GM18951 (cell line): ENCODE measurements around the gene USP16.

Source experiments
- POLR2A ChIP-seq: IDR thresholded peaks from 4 replicates; pipeline ENCODE4 v1.6.1; 2011; ENCODE audit warnings: mild to moderate bottlenecking; ENCODE audit not compliant: insufficient read length, insufficient read depth; ENCODE audit errors: extremely low read depth
- in situ Hi-C: fragments of 300-500 bp; cut with MboI; formaldehyde crosslinking; loops from one replicate; pipeline ENCODE4 v1.12.0; 2022; ENCODE audit warnings: low sequenced_read_pairs, mixed read lengths, inconsistent platforms; ENCODE audit not compliant: unreplicated experiment

The USP16 gene

DNA sequence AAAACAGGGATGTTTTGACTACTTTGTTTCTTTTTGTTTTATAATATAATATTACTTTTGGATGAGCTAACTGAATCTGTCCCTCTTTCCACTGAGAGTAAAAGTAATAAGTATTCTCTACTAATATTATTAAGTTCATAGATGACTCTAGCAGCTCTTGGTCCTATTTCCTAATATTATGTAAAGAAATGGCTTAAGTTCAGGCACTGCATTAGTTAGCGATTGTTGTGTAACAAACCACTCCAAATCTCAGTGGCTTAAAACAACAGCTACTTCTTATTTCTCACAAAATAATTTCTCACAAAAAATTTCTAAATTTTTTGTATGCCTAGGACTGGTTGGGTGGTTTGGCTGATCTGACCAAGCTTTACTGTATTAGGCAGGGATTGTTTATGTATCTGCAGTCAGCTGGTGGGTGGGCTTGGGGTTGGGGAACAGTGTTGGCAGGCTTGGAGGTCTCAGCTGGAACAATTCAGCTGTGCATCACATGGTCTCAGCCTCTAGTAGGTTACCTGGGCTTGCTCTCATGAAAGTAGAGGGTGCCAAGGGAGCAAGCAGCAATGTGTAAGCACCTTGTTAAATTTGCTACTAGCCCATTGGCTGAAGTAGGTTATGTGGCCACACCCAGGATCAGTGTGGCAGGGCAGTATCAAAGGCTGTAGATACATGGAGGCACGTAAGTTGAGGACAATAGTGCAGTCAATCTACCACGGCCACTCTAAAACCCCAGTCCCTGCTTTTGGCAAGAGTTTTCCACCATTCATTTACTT lies 57.8 kb downstream of the USP16 start:
- in situ Hi-C loops: loop anchor here (10.0 kb wide), 1 partner anchor 763 kb away; no protein-coding TSS in a partner anchor
- no peak for TF ChIP-seq POLR2A

DNA sequence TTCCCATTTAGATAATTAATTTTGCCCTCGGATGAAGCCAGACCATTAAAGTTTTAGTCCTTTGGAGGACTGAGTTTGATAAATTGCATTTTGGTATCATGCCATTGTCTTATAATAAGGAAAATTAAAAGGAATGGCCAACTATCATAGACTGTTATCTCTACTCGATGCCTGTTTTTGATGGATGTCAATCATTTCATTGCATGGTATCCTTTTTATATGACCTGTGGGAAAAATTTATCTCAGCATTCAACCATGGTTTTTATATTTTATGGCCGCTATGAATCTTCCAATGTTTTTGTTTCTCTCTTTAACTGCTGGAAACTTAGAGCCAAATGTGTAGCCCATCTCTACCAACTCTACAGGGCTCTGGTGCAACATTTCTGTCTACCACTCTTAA lies 58.8 kb downstream of the USP16 start:
- TF ChIP-seq POLR2A: no peak
- in situ Hi-C loops: loop anchor here (10.0 kb wide), 1 partner anchor 761 kb away; no protein-coding TSS in a partner anchor

- TF ChIP-seq POLR2A: no peak
- in situ Hi-C loops: loop anchor here (10.0 kb wide), 1 partner anchor 760 kb away; no protein-coding TSS in a partner anchor
Observed at GRCh38 chr21:29084372-29084771, 59.9 kb downstream of the USP16 start.

DNA sequence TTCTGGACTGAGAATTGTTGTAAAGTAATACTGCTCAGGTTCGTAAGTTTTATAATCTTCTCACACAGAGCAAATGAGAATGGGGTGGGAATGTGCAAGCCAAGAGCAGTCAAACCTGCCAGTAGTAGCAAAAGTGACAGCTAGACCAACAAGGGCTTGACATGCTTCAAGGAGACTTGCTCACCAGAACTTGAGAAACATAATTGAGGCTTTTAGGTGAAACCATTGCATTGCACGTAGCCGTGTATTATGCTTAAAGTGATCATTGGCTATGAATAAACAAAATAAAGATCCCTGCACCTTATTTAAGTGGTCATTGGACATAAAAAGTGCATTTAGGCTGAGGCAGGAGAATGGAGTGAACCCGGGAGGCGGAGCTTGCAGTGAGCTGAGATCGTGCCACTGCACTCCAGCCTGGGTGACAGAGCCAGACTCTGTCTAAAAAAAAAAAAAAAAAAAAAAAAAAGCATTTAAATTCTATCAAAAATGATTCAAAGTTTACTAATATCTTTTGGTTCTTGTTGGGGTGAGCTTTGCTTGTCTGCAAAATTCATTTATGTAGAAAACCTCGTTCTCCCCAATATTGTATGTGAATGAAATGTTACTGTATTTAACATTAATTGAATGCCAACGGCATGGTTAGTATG lies 60.8 kb downstream of the USP16 start:
- TF ChIP-seq POLR2A: no peak
- in situ Hi-C loops: loop anchor here (5.0 to 10.0 kb wide), 2 partner anchors 287 to 760 kb away; no protein-coding TSS in a partner anchor

DNA sequence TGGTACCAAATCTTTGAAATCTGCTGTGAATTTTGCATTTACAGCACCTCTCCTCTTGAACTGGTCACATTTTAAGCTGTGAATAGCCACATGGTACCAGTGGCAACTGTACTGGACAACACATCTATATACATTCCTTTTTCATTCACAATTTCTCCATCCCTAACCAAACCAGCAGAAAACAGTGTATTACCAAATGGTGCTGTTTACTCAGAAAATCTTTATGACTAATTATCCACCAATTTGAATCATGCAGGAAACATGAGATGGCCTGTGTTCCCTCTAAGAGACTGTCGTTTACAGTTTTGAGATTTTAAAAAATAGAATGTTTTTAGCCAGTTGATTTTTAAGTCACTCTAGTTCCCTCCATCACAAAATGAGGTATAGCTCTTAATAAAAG lies 66.6 kb downstream of the USP16 start:
- in situ Hi-C loops: no loop called here
- TF ChIP-seq POLR2A: no peak

DNA sequence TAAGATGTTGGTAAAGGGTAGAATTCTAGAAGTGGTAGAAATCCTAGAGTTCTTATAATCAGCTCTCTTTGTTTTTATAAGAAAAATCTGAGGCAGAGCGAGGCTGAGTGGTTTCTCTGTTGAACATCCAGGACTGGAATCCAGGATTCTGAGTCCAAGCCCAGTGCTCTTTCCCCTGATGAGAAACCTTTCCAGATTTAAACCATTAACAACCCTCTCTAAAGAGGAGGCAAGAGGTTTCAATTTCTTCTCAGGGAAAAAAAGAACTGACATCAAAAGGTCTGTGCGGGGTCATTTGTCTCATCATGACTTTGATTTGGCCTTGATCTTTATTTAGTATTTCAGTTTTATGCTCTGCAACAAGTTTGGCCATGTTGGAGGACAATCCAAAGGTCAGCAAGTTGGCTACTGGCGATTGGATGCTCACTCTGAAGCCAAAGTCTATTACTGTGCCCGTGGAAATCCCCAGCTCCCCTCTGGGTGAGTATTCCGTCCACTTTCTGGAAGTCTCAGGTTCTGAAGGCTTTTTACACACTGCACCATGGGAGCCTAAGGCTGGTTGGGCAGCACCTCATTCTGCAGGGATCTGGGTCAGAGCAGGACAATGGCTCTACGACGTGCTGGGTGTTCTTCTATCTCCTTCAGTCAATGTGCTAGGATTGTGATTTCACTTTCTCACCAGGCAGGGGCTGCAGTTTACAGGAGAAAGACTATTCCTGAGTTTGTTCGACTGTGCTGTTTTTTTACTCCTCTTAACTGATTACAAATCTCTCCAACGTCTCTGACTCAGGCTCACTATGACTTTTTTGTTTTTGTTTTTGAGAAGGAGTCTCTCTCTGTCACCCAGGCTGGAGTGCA lies 67.9 kb downstream of the USP16 start:
- in situ Hi-C loops: no loop called here

GRCh38 chr21:29096218-29097015 lies 71.9 kb downstream of the USP16 start:
- in situ Hi-C loops: no loop called here
- no peak for TF ChIP-seq POLR2A

More for the DNA sequence above, 67.9 kb downstream of the USP16 start:
- no peak for TF ChIP-seq POLR2A

GRCh38 chr21:29098156-29098555 lies 73.7 kb downstream of the USP16 start:
- in situ Hi-C loops: no loop called here
- no peak for TF ChIP-seq POLR2A

DNA sequence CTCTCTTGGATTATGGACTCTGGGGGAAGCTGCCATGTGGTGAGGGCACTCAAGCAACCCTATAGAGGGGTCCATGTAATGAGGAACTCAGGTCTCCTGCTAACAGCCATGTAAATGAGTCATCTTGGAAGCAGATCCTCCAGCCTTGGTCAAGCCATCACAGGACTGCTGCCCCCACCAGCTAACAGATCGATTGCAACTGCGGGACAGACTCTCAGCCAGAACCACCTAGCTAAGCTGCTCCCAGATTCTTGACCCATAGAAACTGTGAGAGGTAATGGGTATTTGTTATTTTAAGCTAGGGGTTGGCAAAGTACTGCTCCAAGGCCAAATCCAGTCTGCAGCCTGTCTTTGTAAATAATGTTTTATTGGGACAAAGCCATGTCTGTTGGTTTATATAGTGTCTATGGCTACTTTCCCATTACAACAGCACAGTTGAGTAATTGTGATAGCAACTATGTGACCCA lies 78.4 kb downstream of the USP16 start:
- in situ Hi-C loops: no loop called here
- TF ChIP-seq POLR2A: no peak
